K562 (cell line): Measurements from ENCODE around the gene SPATA25. TPM values are rescaled to one million over a fixed set of nuclear protein-coding genes. Genes with fewer than 3 reads are reported as not detected.

Experiments used
- ATAC-seq: fragments of 200-7000 bp; cut with Tn5 transposase; 3 replicates; pipeline ENCODE4 v1.9.1; 2020; ENCODE audit warnings: moderate library complexity
- BruUV-seq: library from RNA; stranded (reverse); fragments of 400-500 nt; replicated peaks from 2 replicates; lab custom pipeline; 2021; lab: Mats Ljungman, UMichigan
- CTCF ChIA-PET: fragments of 300-600 bp; formaldehyde crosslinking; extraction: SDS; loops from one replicate; lab custom pipeline; 2021; ENCODE audit warnings: low intra/inter-chr PET ratio; lab: Yijun Ruan, JAX
- POLR2A ChIA-PET: fragments of 300-600, 350-650 bp; sonication (Branson Sonifier 250); formaldehyde crosslinking; extraction: SDS; loops from one replicate; lab custom pipeline; 2021; ENCODE audit warnings: antibody characterized with exemption, inconsistent platforms; lab: Yijun Ruan, JAX
- DNase-seq, 4 experiments: peaks; one replicate each; pipeline versions ENCODE4 v3.0.0 to v3.0.0-alpha.2; 2011 to 2018; ENCODE audit warnings: low spot score in 3 of 4, mixed read lengths in 3 of 4; ENCODE audit errors: extremely low read depth in 1 of 4
- FAIRE-seq: peaks from 2 replicates; lab custom pipeline; 2011; peaks lifted over from hg19 to GRCh38; lab: Jason Lieb, UNC
- H2AFZ ChIP-seq: 2 replicates; pipeline ENCODE4 v1.6.0; 2011; ENCODE audit warnings: low read depth, low read length, control low read depth, inconsistent platforms
- H3K27ac ChIP-seq: fragments of 200-600 bp; 3 replicates; pipeline ENCODE4 v1.8.0; 2011; ENCODE audit warnings: low read depth, mild to moderate bottlenecking, control low read depth, inconsistent platforms, low read length, moderate library complexity, mixed read lengths; ENCODE audit errors: extremely low read depth
- H3K27me3 ChIP-seq, 2 experiments: fragments of 300-600 bp in 1 of 2; 2 replicates in 1 of 2; 3 replicates in 1 of 2; pipeline versions ENCODE4 v1.6.0 to v1.8.0; 2011; ENCODE audit warnings: inconsistent platforms in 2 of 2, low read length in 2 of 2, mild to moderate bottlenecking in 1 of 2, mixed read lengths in 1 of 2, moderate library complexity in 1 of 2; ENCODE audit not compliant: control insufficient read depth in 2 of 2, insufficient read depth in 2 of 2
- H3K36me3 ChIP-seq: fragments of 300-600 bp; 3 replicates; pipeline ENCODE4 v1.8.0; 2011; ENCODE audit warnings: mild to moderate bottlenecking, low read length, inconsistent platforms; ENCODE audit not compliant: control insufficient read depth, insufficient read depth
- H3K4me1 ChIP-seq, 2 experiments: fragments of 200-600 bp in 1 of 2; replicated peaks in 1 of 2; 2 replicates in 1 of 2; 3 replicates in 1 of 2; pipeline versions ENCODE4 v1.5.1 to v1.8.0; 2011; ENCODE audit warnings: inconsistent platforms in 2 of 2, low read length in 2 of 2, mild to moderate bottlenecking in 1 of 2, mixed read lengths in 1 of 2, moderate library complexity in 1 of 2; ENCODE audit not compliant: control insufficient read depth in 2 of 2, insufficient read depth in 2 of 2
- H3K4me2 ChIP-seq: 2 replicates; pipeline ENCODE4 v1.6.1; 2011; ENCODE audit warnings: low read length, control low read depth, inconsistent platforms, mixed read lengths; ENCODE audit not compliant: insufficient read depth
- H3K4me3 ChIP-seq: fragments of 200-600 bp; sonication (generic), shearing (Covaris generic); 2 replicates; pipeline ENCODE4 v1.5.1; 2016; ENCODE audit warnings: control low read depth, inconsistent platforms
- H3K79me2 ChIP-seq: fragments of 200-600 bp; 3 replicates; pipeline ENCODE4 v1.8.0; 2011; ENCODE audit warnings: low read length, inconsistent platforms; ENCODE audit not compliant: control insufficient read depth, insufficient read depth
- H3K9ac ChIP-seq, 2 experiments: 2 replicates each; pipeline versions ENCODE4 v1.6.0 to v1.6.1; 2011; ENCODE audit warnings: low read depth in 2 of 2, low read length in 2 of 2, control low read depth in 1 of 2, inconsistent platforms in 1 of 2, mild to moderate bottlenecking in 1 of 2, mixed read lengths in 1 of 2; ENCODE audit not compliant: insufficient read depth in 1 of 2
- H3K9me1 ChIP-seq: one replicate; pipeline ENCODE4 v1.6.0; 2011; ENCODE audit warnings: inconsistent platforms, mild to moderate bottlenecking, low read length, moderate library complexity; ENCODE audit not compliant: control insufficient read depth, insufficient read depth
- H3K9me3 ChIP-seq: replicated peaks from 2 replicates; pipeline ENCODE4 v1.5.1; 2011; ENCODE audit warnings: low read depth, low read length, inconsistent platforms; ENCODE audit not compliant: control insufficient read depth, insufficient read depth
- H4K20me1 ChIP-seq: replicated peaks from 2 replicates; pipeline ENCODE4 v1.6.1; 2011; ENCODE audit warnings: low read length, inconsistent platforms, mixed read lengths; ENCODE audit not compliant: control insufficient read depth, insufficient read depth
- CBX3 ChIP-seq, 2 experiments: IDR thresholded peaks; 1 replicate in 1 of 2; 2 replicates in 1 of 2; pipeline ENCODE4 v1.6.1; 2012; ENCODE audit warnings: inconsistent platforms in 2 of 2, low read length in 2 of 2, borderline replicate concordance in 1 of 2, control low read depth in 1 of 2
- MCM3 ChIP-seq: fragments of 450-650 bp; IDR thresholded peaks from 2 replicates; pipeline ENCODE4 v1.6.1; 2016
- RAD21 ChIP-seq, 2 experiments: fragments of 250-450 bp in 1 of 2; fragments of 450-650 bp in 1 of 2; sonication (Bioruptor Pico) in 1 of 2; formaldehyde crosslinking in 1 of 2; IDR thresholded peaks in 1 of 2; conservative IDR thresholded peaks in 1 of 2; 2 replicates each; pipeline versions ENCODE4 v1.4.0 to v1.8.0; 2020 to 2022; ENCODE audit warnings: mild to moderate bottlenecking in 2 of 2, moderate library complexity in 1 of 2
- STAT5A ChIP-seq: IDR thresholded peaks from 2 replicates; pipeline ENCODE4 v1.6.1; 2012; ENCODE audit warnings: low read length, inconsistent platforms, borderline replicate concordance
- ZNF384 ChIP-seq: IDR thresholded peaks from 2 replicates; pipeline ENCODE4 v1.6.1; 2012; ENCODE audit warnings: low read depth, low read length, improper control_type of control experiment
- WGBS: fragments of 100-300 bp; shearing (Covaris generic); methylation state at CpG from one replicate; pipeline ENCODE4 v1.1.6; 2016; ENCODE audit warnings: low coverage, mixed read lengths; ENCODE audit not compliant: insufficient coverage; ENCODE audit errors: missing lambda C conversion rate; 5-methylcytosine and 5-hydroxymethylcytosine counted together
- in situ Hi-C: fragments of 300-500 bp; cut with MboI; formaldehyde crosslinking; loops from 4 replicates; pipeline ENCODE4 v1.15.0; 2018; ENCODE audit warnings: inconsistent platforms, mixed read lengths
- intact Hi-C: fragments of 100-400 bp; cut with micrococcal nuclease; formaldehyde crosslinking; loops from 2 replicates; pipeline ENCODE4 v1.14.2; 2022
- polyA plus RNA-seq, 8 experiments: library from polyadenylated mRNA; depleted of rRNA in 4 of 8; stranded (reverse) in 5 of 8; unstranded in 3 of 8; fragments of >200 nt; fragmentation: Nextera tagmentation in 2 of 8; fragmentation: Illumina TruSeq in 1 of 8; extraction: Ambion mirVana in 2 of 8; extraction: Trizol in 1 of 8; gene quantifications; 2 replicates each; pipeline versions ENCODE4 v1.2.1 to v1.2.3, GENCODE V29; 2011 to 2014; ENCODE audit warnings: inconsistent platforms in 1 of 8, missing spikeins in 1 of 8
- total RNA-seq, 7 experiments: library from RNA; depleted of rRNA in 6 of 7; stranded (reverse); fragments of >200 nt in 6 of 7; fragmentation: Illumina TruSeq in 2 of 7; extraction: Trizol in 2 of 7; gene quantifications; 2 replicates each; pipeline versions ENCODE4 v1.2.1 to v1.2.3, GENCODE V29; 2011 to 2021; ENCODE audit warnings: low replicate concordance in 1 of 7
- TF ChIP-seq, protein P1 (sequence below): sonication (generic); formaldehyde crosslinking; IDR thresholded peaks from 2 replicates; pipeline ENCODE4 v1.8.1; 2023; ENCODE audit warnings: mild to moderate bottlenecking, missing genetic modification reagents

Gene SPATA25
- total and polyA plus RNA-seq, 9 of the 15 experiments (the other 6 are each of a cell fraction or from before 2014, with no cell fraction given), result 0.21 to 0.95 (median 0.53) TPM; not detected in 3

GRCh38 chr20:45850238-45850637 lies 37.2 kb downstream of the SPATA25 start:
- ATAC-seq, result no peak
- H3K9ac ChIP-seq, result no peak overlapping the region
- DNase-seq, result no peak
- peaks cover 3% of the 10 kb centered on the region for H3K9me1 ChIP-seq
- peak overlapping the region; percentile 63; the same call in 2 of the 3 replicates for H3K27ac ChIP-seq
- in situ Hi-C loops, result no loop called here
- FAIRE-seq, result no peak
- no peak overlapping the region for H3K4me3 ChIP-seq
- peak in 1 of 2 experiments; percentile 77; a peak in 2 of 3 replicates for TF ChIP-seq CBX3 (IDR thresholded peaks at IDR 0.05; ENCODE audit: borderline replicate concordance in 1 of 2, low read length in 2 of 2)
- TF ChIP-seq MCM3, result no peak
- TF ChIP-seq, all 486 proteins: peak for 1
- no peak overlapping the region for H3K4me2 ChIP-seq
- H4K20me1 ChIP-seq, result no peaks in the 10 kb centered on the region
- intact Hi-C loops, result no loop called here
- H3K4me1 ChIP-seq, result peaks cover 12 to 14% of the 10 kb centered on the region in 2 experiments; a peak in 4 of 5 replicates
- 73% methylated on average over 2 of the region's 2 CpGs for WGBS
- H3K9me3 ChIP-seq, result peaks cover 5% of the 10 kb centered on the region
- no peaks in the 10 kb centered on the region for H3K27me3 ChIP-seq
- no peak overlapping the region for H2AFZ ChIP-seq
- H3K36me3 ChIP-seq, result peaks cover 21% of the 10 kb centered on the region; the same call in 2 of the 3 replicates
- ChIA-PET CTCF (no interaction called here), POLR2A (interaction anchor here (0.7 kb wide), 1 partner anchor 132 kb away, joined by 3 read pairs; no protein-coding TSS in a partner anchor)
- no TSS peak for BruUV-seq
- no peaks in the 10 kb centered on the region for H3K79me2 ChIP-seq

DNA sequence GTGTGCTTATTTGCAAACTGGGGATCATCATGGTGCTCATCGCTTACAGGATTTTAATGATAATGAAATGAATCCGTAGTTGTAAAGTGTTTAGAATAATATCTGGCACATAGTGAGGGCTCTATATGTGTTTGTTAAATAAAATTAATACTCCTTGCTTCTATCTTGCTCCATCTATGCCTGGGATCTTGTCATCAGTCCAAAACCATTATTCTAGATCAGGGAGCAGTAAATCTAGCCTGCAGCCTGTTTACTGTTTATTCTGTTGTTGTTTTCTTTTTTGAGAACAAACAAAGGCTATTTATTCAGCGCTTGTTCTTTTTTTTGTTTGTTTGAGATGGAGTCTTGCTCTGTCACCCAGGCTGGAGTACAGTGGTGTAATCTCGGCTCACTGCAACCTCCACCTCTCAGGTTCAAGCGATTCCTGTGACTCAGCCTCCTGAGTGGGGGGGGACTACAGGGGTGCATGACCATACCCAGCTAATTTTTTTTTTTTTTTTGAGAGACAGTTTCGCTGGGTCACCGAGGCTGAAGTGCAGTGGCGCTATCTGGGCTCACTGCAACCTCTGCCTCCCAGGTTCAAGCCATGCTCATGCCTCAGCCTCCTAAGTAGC lies 38.3 kb downstream of the SPATA25 start:
- Histone ChIP-seq H4K20me1 (no peaks in the 10 kb centered on the region), H3K79me2 (no peaks in the 10 kb centered on the region), H3K4me2 (no peak overlapping the region), H3K9me1 (peaks cover 3% of the 10 kb centered on the region), H3K4me1 (peaks cover 11 to 12% of the 10 kb centered on the region in 2 experiments; a peak in 4 of 5 replicates), H3K27me3 (no peaks in the 10 kb centered on the region), H3K9me3 (peaks cover 5% of the 10 kb centered on the region), H3K36me3 (peaks cover 24% of the 10 kb centered on the region; the same call in 2 of the 3 replicates), H3K27ac (no peak overlapping the region), H3K9ac (no peak overlapping the region), H3K4me3 (no peak overlapping the region), H2AFZ (no peak overlapping the region)
- ATAC-seq (no peak), FAIRE-seq (no peak), DNase-seq (no peak)
- ChIA-PET CTCF (no interaction called here), POLR2A (no interaction called here)
- in situ Hi-C loops (no loop called here), intact Hi-C loops (no loop called here)
- no TSS peak for BruUV-seq
- peak; percentile 33; the same call in 1 of the 2 replicates for TF ChIP-seq ZNF384
- TF ChIP-seq, protein P1, sequence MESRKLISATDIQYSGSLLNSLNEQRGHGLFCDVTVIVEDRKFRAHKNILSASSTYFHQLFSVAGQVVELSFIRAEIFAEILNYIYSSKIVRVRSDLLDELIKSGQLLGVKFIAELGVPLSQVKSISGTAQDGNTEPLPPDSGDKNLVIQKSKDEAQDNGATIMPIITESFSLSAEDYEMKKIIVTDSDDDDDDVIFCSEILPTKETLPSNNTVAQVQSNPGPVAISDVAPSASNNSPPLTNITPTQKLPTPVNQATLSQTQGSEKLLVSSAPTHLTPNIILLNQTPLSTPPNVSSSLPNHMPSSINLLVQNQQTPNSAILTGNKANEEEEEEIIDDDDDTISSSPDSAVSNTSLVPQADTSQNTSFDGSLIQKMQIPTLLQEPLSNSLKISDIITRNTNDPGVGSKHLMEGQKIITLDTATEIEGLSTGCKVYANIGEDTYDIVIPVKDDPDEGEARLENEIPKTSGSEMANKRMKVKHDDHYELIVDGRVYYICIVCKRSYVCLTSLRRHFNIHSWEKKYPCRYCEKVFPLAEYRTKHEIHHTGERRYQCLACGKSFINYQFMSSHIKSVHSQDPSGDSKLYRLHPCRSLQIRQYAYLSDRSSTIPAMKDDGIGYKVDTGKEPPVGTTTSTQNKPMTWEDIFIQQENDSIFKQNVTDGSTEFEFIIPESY, result peak; percentile 35; the same call in 1 of the 2 replicates
- no peak for TF ChIP-seq RAD21 (CRISPR knock-in tag; conservative IDR thresholded peaks at IDR 0.05 in 1 of 2, IDR thresholded peaks at IDR 0.05 in 1 of 2)
- no peak for TF ChIP-seq STAT5A
- 67% methylated on average over 5 of the region's 8 CpGs for WGBS
